GM12878 (cell line): ENCODE measurements around the gene ARHGAP19. TPM values are rescaled to one million over a fixed set of nuclear protein-coding genes. Genes with fewer than 3 reads are reported as not detected.

Source experiments
- ATAC-seq: fragments of 200-7000 bp; cut with Tn5 transposase; 3 replicates; pipeline ENCODE4 v1.9.1; 2020; ENCODE audit warnings: mild to moderate bottlenecking, moderate library complexity
- BruUV-seq: library from RNA; stranded (reverse); fragments of 400-500 nt; replicated peaks from 2 replicates; lab custom pipeline; 2021; lab: Mats Ljungman, UMichigan
- CTCF ChIA-PET: fragments of 300-600 bp; sonication (Branson Sonifier 250); formaldehyde crosslinking; extraction: SDS; loops from one replicate; lab custom pipeline; 2021; ENCODE audit warnings: inconsistent platforms; lab: Yijun Ruan, JAX
- POLR2A ChIA-PET: fragments of 350-600 bp; formaldehyde crosslinking; extraction: SDS; loops from one replicate; lab custom pipeline; 2021; ENCODE audit warnings: inconsistent platforms; lab: Charles Lee
- RAD21 ChIA-PET: fragments of 300-600 bp; sonication (Branson Sonifier 250); formaldehyde crosslinking; loops from one replicate; lab custom pipeline; 2023; ENCODE audit warnings: antibody characterized with exemption; ENCODE audit not compliant: unreplicated experiment; lab: Charles Lee
- SMC1A ChIA-PET: fragments of 300-600 bp; sonication (Branson Sonifier 250); formaldehyde crosslinking; loops from one replicate; lab custom pipeline; 2023; ENCODE audit not compliant: unreplicated experiment, uncharacterized antibody; lab: Charles Lee
- DNase-seq: peaks from one replicate; pipeline ENCODE4 v3.0.0-alpha.2; 2011; ENCODE audit warnings: low read depth, low spot score
- FAIRE-seq: peaks from 3 replicates; lab custom pipeline; 2011; peaks lifted over from hg19 to GRCh38; lab: Jason Lieb, UNC
- H2AFZ ChIP-seq: 2 replicates; pipeline ENCODE4 v1.6.0; 2011; ENCODE audit warnings: low read depth, low read length, control low read depth; ENCODE audit not compliant: control insufficient read depth
- H3K27ac ChIP-seq: 2 replicates; pipeline ENCODE4 v1.5.1; 2011; ENCODE audit warnings: control low read depth; ENCODE audit not compliant: control insufficient read depth, insufficient read depth
- H3K27me3 ChIP-seq, 2 experiments: replicated peaks in 1 of 2; 2 replicates each; pipeline versions ENCODE4 v1.6.0 to v1.6.1; 2011; ENCODE audit warnings: low read length in 1 of 2; ENCODE audit not compliant: control insufficient read depth in 2 of 2, insufficient read depth in 2 of 2
- H3K36me3 ChIP-seq, 2 experiments: 2 replicates each; pipeline ENCODE4 v1.5.1; 2011; ENCODE audit warnings: low read length in 1 of 2; ENCODE audit not compliant: control insufficient read depth in 2 of 2, insufficient read depth in 2 of 2
- H3K4me1 ChIP-seq: 2 replicates; pipeline ENCODE4 v1.6.1; 2011; ENCODE audit warnings: mild to moderate bottlenecking, low read length, moderate library complexity, mixed read lengths; ENCODE audit not compliant: control insufficient read depth, insufficient read depth
- H3K4me2 ChIP-seq: 2 replicates; pipeline ENCODE4 v1.6.0; 2011; ENCODE audit warnings: control low read depth; ENCODE audit not compliant: control insufficient read depth, insufficient read depth
- H3K4me3 ChIP-seq: fragments of 200-600 bp; sonication (generic); 2 replicates; pipeline ENCODE4 v1.5.1; 2016
- H3K79me2 ChIP-seq: 2 replicates; pipeline ENCODE4 v1.6.0; 2011; ENCODE audit warnings: low read length; ENCODE audit not compliant: control insufficient read depth, insufficient read depth
- H3K9ac ChIP-seq: 2 replicates; pipeline ENCODE4 v1.8.0; 2011; ENCODE audit warnings: low read length, control low read depth, mixed read lengths; ENCODE audit not compliant: control insufficient read depth, insufficient read depth
- H3K9me3 ChIP-seq: replicated peaks from 3 replicates; pipeline ENCODE4 v1.5.1; 2011; ENCODE audit warnings: mild to moderate bottlenecking, low read length; ENCODE audit not compliant: control insufficient read depth, insufficient read depth
- H4K20me1 ChIP-seq: 2 replicates; pipeline ENCODE4 v1.6.0; 2011; ENCODE audit not compliant: control insufficient read depth, insufficient read depth
- CUX1 ChIP-seq: IDR thresholded peaks from 2 replicates; pipeline ENCODE4 v1.6.1; 2012; ENCODE audit warnings: improper control_type of control experiment, low read depth, low read length; ENCODE audit not compliant: insufficient replicate concordance
- E2F8 ChIP-seq: fragments of 450-650 bp; IDR thresholded peaks from 2 replicates; pipeline ENCODE4 v1.6.1; 2018; ENCODE audit warnings: mild to moderate bottlenecking, low read depth, moderate library complexity; ENCODE audit not compliant: partially characterized antibody
- FOXM1 ChIP-seq: IDR thresholded peaks from 2 replicates; pipeline ENCODE4 v1.6.1; 2012; ENCODE audit warnings: low read depth, mild to moderate bottlenecking, inconsistent platforms, low read length, moderate library complexity
- MEF2B ChIP-seq: fragments of 450-650 bp; IDR thresholded peaks from 2 replicates; pipeline ENCODE4 v1.6.1; 2018; ENCODE audit warnings: mild to moderate bottlenecking, moderate library complexity; ENCODE audit not compliant: partially characterized antibody, poor library complexity, severe bottlenecking
- NFIC ChIP-seq: IDR thresholded peaks from 2 replicates; pipeline ENCODE4 v1.6.1; 2012; ENCODE audit warnings: low read depth, mild to moderate bottlenecking, inconsistent platforms, low read length, moderate library complexity
- NFYA ChIP-seq: IDR thresholded peaks from 2 replicates; pipeline ENCODE4 v1.6.1; 2011; ENCODE audit warnings: low read depth, mild to moderate bottlenecking, low read length, improper control_type of control experiment, borderline replicate concordance
- NRF1 ChIP-seq: conservative IDR thresholded peaks from 2 replicates; pipeline ENCODE4 v1.6.1; 2011; ENCODE audit warnings: mild to moderate bottlenecking, low read depth, low read length, improper control_type of control experiment
- REST ChIP-seq: IDR thresholded peaks from 2 replicates; pipeline ENCODE4 v1.6.1; 2012; ENCODE audit warnings: mild to moderate bottlenecking, low read depth, low read length
- SIX5 ChIP-seq: IDR thresholded peaks from 2 replicates; pipeline ENCODE4 v1.6.1; 2011; ENCODE audit warnings: mild to moderate bottlenecking, low read depth, low read length, moderate library complexity; ENCODE audit not compliant: severe bottlenecking
- SREBF1 ChIP-seq: IDR thresholded peaks from 2 replicates; pipeline ENCODE4 v1.6.1; 2012; ENCODE audit warnings: mild to moderate bottlenecking, low read length
- TARDBP ChIP-seq: IDR thresholded peaks from 2 replicates; pipeline ENCODE4 v1.6.1; 2016; ENCODE audit warnings: borderline replicate concordance
- YY1 ChIP-seq: IDR thresholded peaks from 2 replicates; pipeline ENCODE4 v1.6.1; 2011; ENCODE audit warnings: low read depth, mild to moderate bottlenecking, low read length
- WGBS: methylation state at CpG from one replicate; pipeline ENCODE4 v1.1.6; 2016; ENCODE audit warnings: low lambda C conversion rate; ENCODE audit not compliant: insufficient replicate concordance, insufficient coverage; ENCODE audit errors: missing lambda C conversion rate; 5-methylcytosine and 5-hydroxymethylcytosine counted together
- in situ Hi-C: fragments of 300-500 bp; cut with MboI; formaldehyde crosslinking; loops from 9 replicates; pipeline ENCODE4 v1.14.3; 2018; ENCODE audit warnings: mixed read lengths
- intact Hi-C: fragments of 100-400 bp; cut with micrococcal nuclease; formaldehyde crosslinking; loops from one replicate; pipeline ENCODE4 v1.14.2; 2022; ENCODE audit not compliant: unreplicated experiment
- polyA plus RNA-seq, 11 experiments: library from polyadenylated mRNA; depleted of rRNA in 4 of 11; unstranded in 6 of 11; stranded (reverse) in 5 of 11; fragments of >200 nt; fragmentation: Nextera tagmentation in 4 of 11; fragmentation: Illumina TruSeq in 1 of 11; extraction: Ambion mirVana in 4 of 11; extraction: Trizol in 1 of 11; gene quantifications; 1 replicate in 1 of 11; 2 replicates in 10 of 11; pipeline versions ENCODE4 v1.2.1 to v1.2.3, GENCODE V29; 2011 to 2016; ENCODE audit warnings: inconsistent platforms in 2 of 11, missing spikeins in 2 of 11, low read depth in 1 of 11
- total RNA-seq, 4 experiments: library from RNA; depleted of rRNA in 3 of 4; stranded (reverse); fragments of >200 nt in 3 of 4; fragmentation: Illumina TruSeq in 1 of 4; extraction: Trizol in 1 of 4; gene quantifications; 2 replicates each; pipeline versions ENCODE4 v1.2.1 to v1.2.3, GENCODE V29; 2013 to 2021

ARHGAP19 gene
- total and polyA plus RNA-seq, 10 of the 15 experiments (the other 5 are each of a cell fraction or from before 2014, with no cell fraction given) = 13.3 to 40.7 (median 22.6) TPM

- H3K4me1 ChIP-seq = no peaks in the 10 kb centered on the region
- no peaks in the 10 kb centered on the region for H4K20me1 ChIP-seq
- no peak overlapping the region for H2AFZ ChIP-seq
- no peak for DNase-seq
- no TSS peak for BruUV-seq
- RAD21 ChIA-PET = no interaction called here
- no peak overlapping the region for H3K9ac ChIP-seq
- intact Hi-C loops (no loop called here), in situ Hi-C loops (no loop called here)
- H3K27ac ChIP-seq = no peak overlapping the region
- CTCF ChIA-PET = interaction anchor here (1.4 kb wide), 1 partner anchor 60 kb away, joined by 3 read pairs; no protein-coding TSS in a partner anchor
- H3K79me2 ChIP-seq = no peaks in the 10 kb centered on the region
- H3K9me3 ChIP-seq = no peaks in the 10 kb centered on the region
- H3K4me3 ChIP-seq = no peak overlapping the region
- no peaks in the 10 kb centered on the region for H3K27me3 ChIP-seq
- SMC1A ChIA-PET = no interaction called here
- no peak for FAIRE-seq
- no peak for ATAC-seq
- WGBS = 92% methylated on average over 1 of the region's 1 CpG
- H3K36me3 ChIP-seq = peaks cover 0 to 20% of the 10 kb centered on the region in 2 experiments; a peak in 2 of 4 replicates
- POLR2A ChIA-PET = no interaction called here
- no peak overlapping the region for H3K4me2 ChIP-seq
- TF ChIP-seq SIX5 = no peak
- TF ChIP-seq TARDBP = no peak
- no peak for TF ChIP-seq E2F8
- TF ChIP-seq NRF1 = no peak
- no peak for TF ChIP-seq YY1
- TF ChIP-seq NFIC = no peak
- no peak for TF ChIP-seq SREBF1
- TF ChIP-seq NFYA = no peak
- no peak for TF ChIP-seq REST
- TF ChIP-seq CUX1 = no peak
- no peak for TF ChIP-seq MEF2B
- no peak for TF ChIP-seq FOXM1
Observed at GRCh38 chr10:97256356-97256755, 36.1 kb downstream of the ARHGAP19 start.
